ENCODE data around the gene ATG2A. TPM values are rescaled to one million over a fixed set of nuclear protein-coding genes. Genes with fewer than 3 reads are reported as not detected.

Gene ATG2A
- total RNA-seq, result 6.5 and 8.0 TPM in 2 replicates

DNA sequence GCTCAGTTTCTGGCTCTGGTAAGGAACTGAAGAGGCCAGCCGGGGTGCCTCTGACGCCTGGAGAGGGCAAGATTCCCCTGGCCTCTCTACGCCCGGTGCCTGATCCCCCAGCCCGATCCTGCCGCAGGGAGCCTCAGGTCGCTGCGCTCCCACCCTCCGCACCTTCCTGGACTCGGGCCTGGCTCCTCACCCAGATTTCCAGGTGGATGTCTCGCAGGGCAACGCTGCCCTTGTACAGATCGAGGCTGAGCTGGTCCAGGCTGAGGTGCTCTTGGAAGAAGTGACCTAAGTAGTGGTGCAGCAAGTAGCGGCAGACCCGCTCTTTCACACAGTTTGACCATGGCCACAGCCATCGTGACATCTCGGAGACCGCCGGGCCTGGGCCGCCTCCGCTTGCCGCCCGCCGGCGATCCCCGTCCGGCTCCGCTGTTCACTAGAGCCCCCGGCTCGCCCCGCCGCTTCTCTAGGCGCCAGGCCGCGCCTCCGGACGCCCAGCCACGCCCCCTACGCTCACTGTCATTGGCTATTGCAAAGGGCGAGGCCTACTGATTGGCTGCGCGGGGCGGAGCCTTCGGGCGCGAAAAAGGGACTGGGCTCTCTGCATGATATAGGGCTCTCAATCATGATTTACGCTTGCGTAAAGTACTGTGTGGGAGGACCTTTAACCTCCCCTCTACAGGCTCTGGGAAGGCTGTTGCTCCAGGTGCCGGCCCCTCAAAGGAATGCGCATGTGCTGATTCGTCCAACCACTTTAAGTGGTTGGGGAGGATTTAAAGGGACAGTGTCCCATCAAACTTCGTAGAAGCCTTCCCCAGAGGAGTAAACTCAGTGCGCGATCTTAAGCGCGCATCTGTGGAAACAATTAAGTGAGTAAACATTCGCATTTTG lies at the start of gene ATG2A:
ATG2A (minus strand) TSS at position 435 of the 888 bp plus-strand sequence; CDS start at position 361, 74 bp downstream.

DNA sequence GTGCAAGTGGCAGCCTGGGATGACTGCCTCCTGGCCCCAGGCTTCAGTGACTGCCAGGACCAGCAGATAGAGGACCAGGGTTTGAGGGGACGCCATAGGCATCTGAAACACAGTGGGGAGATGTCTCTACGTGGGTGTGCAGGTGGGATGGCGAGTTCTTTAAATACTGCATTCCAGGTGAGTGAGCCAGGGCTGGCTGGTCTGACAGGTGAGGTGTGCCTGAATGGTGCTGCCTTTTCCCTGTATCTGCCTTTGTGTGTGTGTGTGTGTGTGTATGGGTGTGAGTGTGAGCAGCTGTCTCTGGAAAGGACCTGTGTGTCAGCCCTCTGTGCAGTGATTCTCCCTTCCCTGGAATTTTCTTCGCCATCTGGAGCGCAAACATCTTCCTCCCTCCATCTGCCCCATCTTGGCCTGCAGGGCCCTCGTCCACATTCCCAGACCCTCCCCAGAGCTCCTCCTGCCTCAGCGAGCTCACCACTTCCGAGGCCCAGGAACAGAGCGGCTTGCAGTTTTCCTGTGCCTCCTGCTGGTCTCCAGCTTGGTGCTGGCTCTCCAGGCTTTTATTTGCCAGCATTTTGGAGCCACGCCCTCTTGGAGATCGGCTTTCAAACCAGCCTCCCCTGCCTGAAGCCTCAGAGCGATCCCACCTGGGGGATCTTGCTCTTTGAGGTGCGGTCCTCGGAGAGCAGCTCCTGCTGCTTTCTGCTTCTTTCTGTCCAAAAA lies 18.5 kb upstream of the ATG2A start, which contains the start of gene GPHA2:
GPHA2 (minus strand) TSS at position 535 of the 723 bp plus-strand sequence; CDS start at position 102, 433 bp downstream.

GRCh38 chr11:64923944-64924909 lies 7.2 kb upstream of the ATG2A start, which contains the start of gene PPP2R5B:
Gene PPP2R5B (plus strand): TSS chr11:64924689. CDS start chr11:64925735, 1,046 bp downstream.

DNA sequence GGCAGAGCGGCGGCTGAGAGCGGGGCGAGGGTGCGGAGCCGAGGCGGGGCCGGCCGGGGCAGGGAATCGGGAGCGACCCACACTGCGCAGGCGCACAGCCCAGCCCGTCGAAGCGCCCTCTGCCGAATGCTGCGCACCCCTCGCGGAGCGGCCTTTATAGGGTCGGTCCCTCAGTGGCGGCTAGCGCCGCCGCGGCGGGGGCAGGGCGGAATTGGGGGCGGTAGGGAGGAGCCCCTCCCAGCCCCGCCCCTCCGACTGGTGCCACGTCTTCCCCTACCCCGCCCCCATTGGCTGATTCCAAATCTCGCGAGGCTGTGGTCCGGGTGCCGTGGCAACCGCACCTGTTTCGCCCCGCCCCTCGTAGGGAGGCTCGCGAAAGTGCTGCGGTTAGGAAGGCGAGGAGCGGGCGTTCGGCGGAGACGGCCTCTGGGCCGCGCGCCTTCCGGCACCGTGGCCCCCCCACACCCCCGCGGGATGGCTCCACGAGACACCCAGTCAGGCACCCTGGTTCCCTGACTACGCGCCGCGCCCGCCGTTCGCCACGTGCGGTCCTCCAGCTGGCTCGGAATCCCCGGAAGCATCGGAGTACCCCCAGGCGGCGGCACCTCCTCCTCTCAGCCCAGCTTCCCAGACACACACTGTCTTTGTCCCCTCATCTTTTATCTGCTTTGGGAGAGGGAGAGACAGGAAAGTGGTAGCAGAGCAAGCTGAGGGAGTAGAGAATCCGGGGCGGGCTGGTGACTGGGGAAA lies 38.3 kb downstream of the ATG2A start, which contains the start of gene EHD1:
EHD1 (minus strand) TSS at position 128 of the 750 bp plus-strand sequence. CDS start 157 bp downstream, outside the sequence.

Other genes with a start within 250 kb of the ATG2A start
- 0.57 and 0.74 TPM in 2 replicates for gene NRXN2, start 194.0 kb downstream of the ATG2A start, total RNA-seq
- gene RASGRP2, start 173.1 kb downstream of the ATG2A start, total RNA-seq, result 0.18 and 0.71 TPM in 2 replicates
- 0.57 and 3.1 TPM in 2 replicates for gene PYGM, start 157.2 kb downstream of the ATG2A start, total RNA-seq
- 49.1 and 65.5 TPM in 2 replicates for gene SF1, start 138.7 kb downstream of the ATG2A start, total RNA-seq
- gene MAP4K2, start 114.0 kb downstream of the ATG2A start, total RNA-seq, result 5.4 and 10.1 TPM in 2 replicates
- 8.0 and 14.0 TPM in 2 replicates for gene MEN1, start 106.7 kb downstream of the ATG2A start, total RNA-seq
- under 0.01 TPM in 2 replicates for gene CDC42BPG, start 72.6 kb downstream of the ATG2A start, total RNA-seq
- 48.1 and 54.9 TPM in 2 replicates for gene EHD1, start 38.6 kb downstream of the ATG2A start, total RNA-seq
- 6.7 and 11.2 TPM in 2 replicates for gene PPP2R5B, start 7.5 kb upstream of the ATG2A start, total RNA-seq
- not detected in 2 replicates for gene GPHA2, start 18.7 kb upstream of the ATG2A start, total RNA-seq
- not detected in 2 replicates for gene MAJIN, start 54.9 kb upstream of the ATG2A start, total RNA-seq
- gene BATF2, start 79.8 kb upstream of the ATG2A start, total RNA-seq, result 0.37 and 0.71 TPM in 2 replicates
- 77.1 and 85.5 TPM in 2 replicates for gene ARL2, start 97.0 kb upstream of the ATG2A start, total RNA-seq
- 4.8 and 6.9 TPM in 2 replicates for gene SNX15, start 110.2 kb upstream of the ATG2A start, total RNA-seq
- gene SAC3D1, start 124.0 kb upstream of the ATG2A start, total RNA-seq, result 5.0 and 6.4 TPM in 2 replicates
- gene NAALADL1, start 141.3 kb upstream of the ATG2A start, total RNA-seq, result 23.9 and 27.7 TPM in 2 replicates
- gene CDCA5, start 166.8 kb upstream of the ATG2A start, total RNA-seq, result 0.85 and 1.2 TPM in 2 replicates
- 36.1 and 36.6 TPM in 2 replicates for gene ZFPL1, start 167.0 kb upstream of the ATG2A start, total RNA-seq
- gene VPS51, start 179.0 kb upstream of the ATG2A start, total RNA-seq, result 150 and 176 TPM in 2 replicates
- gene TM7SF2, start 194.7 kb upstream of the ATG2A start, total RNA-seq, result 22.8 and 28.9 TPM in 2 replicates
- 6.3 and 7.5 TPM in 2 replicates for gene ZNHIT2, start 200.5 kb upstream of the ATG2A start, total RNA-seq
- gene FAU, start 204.9 kb upstream of the ATG2A start, total RNA-seq, result 477 and 542 TPM in 2 replicates
- 34.8 and 41.3 TPM in 2 replicates for gene MRPL49, start 205.1 kb upstream of the ATG2A start, total RNA-seq
- gene SYVN1, start 217.3 kb upstream of the ATG2A start, total RNA-seq, result 16.8 and 18.1 TPM in 2 replicates

Measured in smooth muscle cell of bladder (primary cell).